Right cardiac atrium (tissue), 5 donors: Measurements from ENCODE around the gene FANCG. TPM values are rescaled to one million over a fixed set of nuclear protein-coding genes. Genes with fewer than 3 reads are reported as not detected.

Source experiments
- ATAC-seq, 2 donors: fragments of 200-7000 bp; cut with Tn5 transposase; one replicate each; pipeline versions ENCODE4 v1.8.0 to v1.9.1; 2020; ENCODE audit warnings: moderate library complexity in 2 of 2, mild to moderate bottlenecking in 1 of 2
- DNase-seq, 3 donors: peaks; one replicate each; pipeline ENCODE4 v3.0.0-alpha.2; 2020
- H3K27ac ChIP-seq: one replicate; pipeline ENCODE4 v1.5.1; 2013; ENCODE audit warnings: mild to moderate bottlenecking, low read length, control low read depth, moderate library complexity
- H3K27me3 ChIP-seq: one replicate; pipeline ENCODE4 v1.6.1; 2013; ENCODE audit not compliant: control insufficient read depth, insufficient read depth
- H3K4me1 ChIP-seq: one replicate; pipeline ENCODE4 v1.6.1; 2013; ENCODE audit warnings: low read length; ENCODE audit not compliant: control insufficient read depth, insufficient read depth
- H3K4me3 ChIP-seq: one replicate; pipeline ENCODE4 v1.5.1; 2013; ENCODE audit warnings: low read length, control low read depth
- H3K9me3 ChIP-seq: one replicate; pipeline ENCODE4 v1.6.1; 2013; ENCODE audit warnings: low read length; ENCODE audit not compliant: control insufficient read depth
- WGBS: extraction: QIAGEN DNeasy Blood & Tissue Kit; methylation state at CpG from one replicate; pipeline ENCODE4 v1.1.7; 2013; 5-methylcytosine and 5-hydroxymethylcytosine counted together
- intact Hi-C, 4 donors: fragments of 100-400 bp; cut with DNase I; formaldehyde crosslinking; loops; one replicate each; pipeline versions ENCODE4 v1.11.0 to v1.14.0; 2022 to 2023
- long read RNA-seq, 4 donors: library from polyadenylated mRNA; unstranded; transcript quantifications; one replicate each; pipeline ENCODE4 v2.0.0, GENCODE V29; 2020 to 2021
- polyA plus RNA-seq: library from polyadenylated mRNA; stranded (reverse); fragments of 200-250 nt; gene quantifications from one replicate; pipeline ENCODE4 v1.2.3, GENCODE V29; 2013
- total RNA-seq, 4 donors: library from RNA; stranded (reverse); fragmentation: NEBNext Ultra II Directional; extraction: Animal tissue kit (Norgen Biotek cat#: 25700); gene quantifications; one replicate each; pipeline ENCODE4 v1.2.1, GENCODE V29; 2021
- donor health status: healthy with polysubstance abuse.
- donor health status: DM: no; HTN: yes; CAD: no.
- donor health status: DM: no; HTN: no; CAD: no.
- donor health status: DM: no; HTN: yes; CAD: no; lungs with severe emphysema.
- donor health status: DM: yes; HTN: yes; CAD: no.

Gene FANCG
- total RNA-seq = 1 to 10 TPM; 2.1 to 8.8 (median 4.6) TPM
- polyA plus RNA-seq = 4.7 TPM
- long read RNA-seq, donor 1, transcript FANCG-201 (14 exons, 2,631 nt) = major isoform, 5 of 22 reads
- long read RNA-seq, donor 1, partial matches to known transcripts = 1 of 22 reads
- long read RNA-seq, donor 1, other reads (novel, unspliced or antisense) = 16 of 22 reads
- long read RNA-seq, donor 2, partial matches to known transcripts = 0 of 3 reads
- long read RNA-seq, donor 2, other reads (novel, unspliced or antisense) = 1 of 3 reads
- long read RNA-seq, donor 3, transcript FANCG-201 (14 exons, 2,631 nt) = major isoform, 6 of 11 reads
- long read RNA-seq, donor 3, partial matches to known transcripts = 2 of 11 reads
- long read RNA-seq, donor 3, other reads (novel, unspliced or antisense) = 2 of 11 reads
- long read RNA-seq, donor 4, partial matches to known transcripts = 0 of 2 reads
- long read RNA-seq, donor 4, other reads (novel, unspliced or antisense) = 2 of 2 reads

- Histone ChIP-seq H3K27me3 (no peaks in the 10 kb centered on the region), H3K9me3 (no peaks in the 10 kb centered on the region), H3K4me3 (peak within 1 kb of the TSS; percentile 71), H3K4me1 (peaks cover 2% of the 10 kb centered on the region), H3K27ac (peak within 1 kb of the TSS; percentile 63)
- ATAC-seq = peak; percentile 98
- intact Hi-C loops = no loop called here
- WGBS = under 1% methylated on average over 67 of the region's 67 CpGs
- DNase-seq = peak; percentile 92 to 96 (median 95)
Measured at GRCh38 chr9:35079426-35080341, at the start of gene FANCG. TSS of gene FANCG (minus strand) at chr9:35079942. CDS start at chr9:35079524, 418 bp downstream.

- ATAC-seq = peak; percentile 75 to 81
- Histone ChIP-seq H3K9me3 (no peaks in the 10 kb centered on the region), H3K4me1 (peaks cover 4% of the 10 kb centered on the region), H3K4me3 (peak overlapping the region; percentile 58), H3K27me3 (no peaks in the 10 kb centered on the region), H3K27ac (no peak overlapping the region)
- intact Hi-C loops = loop anchor here (2.0 to 10.0 kb wide), 6 partner anchors 140 to 438 kb away; no protein-coding TSS in a partner anchor
- WGBS = 17% methylated on average over 30 of the region's 30 CpGs
- DNase-seq = peak; percentile 92 to 95 (median 94)
Measured at GRCh38 chr9:35116898-35117551, 37.3 kb upstream of the FANCG start.

GRCh38 chr9:35116539-35116897 lies 36.8 kb upstream of the FANCG start:
- DNase-seq (no peak), ATAC-seq (peak; percentile 0 to 3)
- Histone ChIP-seq H3K27me3 (no peaks in the 10 kb centered on the region), H3K4me3 (peak overlapping the region; percentile 58), H3K27ac (peak overlapping the region; percentile 51), H3K4me1 (peaks cover 4% of the 10 kb centered on the region), H3K9me3 (no peaks in the 10 kb centered on the region)
- 1% methylated on average over 12 of the region's 12 CpGs for WGBS
- intact Hi-C loops = loop anchor here (2.0 to 10.0 kb wide), 6 partner anchors 141 to 438 kb away; no protein-coding TSS in a partner anchor

GRCh38 chr9:35115680-35116538 lies 36.2 kb upstream of the FANCG start, which contains the start of gene ATOSB:
TSS of gene ATOSB (minus strand) at chr9:35115862. CDS start at chr9:35108274, 7,588 bp downstream.
- Histone ChIP-seq H3K27ac (peak within 1 kb of the TSS; percentile 92), H3K9me3 (no peaks in the 10 kb centered on the region), H3K27me3 (no peaks in the 10 kb centered on the region), H3K4me1 (peaks cover 4% of the 10 kb centered on the region), H3K4me3 (peak within 1 kb of the TSS; percentile 58)
- WGBS = under 1% methylated on average over 54 of the region's 54 CpGs
- intact Hi-C loops = loop anchor here (2.0 to 10.0 kb wide), 6 partner anchors 141 to 439 kb away; no protein-coding TSS in a partner anchor
- peak; percentile 98 to 99 (median 99) for DNase-seq
- ATAC-seq = peak; percentile 72 to 77

GRCh38 chr9:35114840-35115628 lies 35.3 kb upstream of the FANCG start:
- intact Hi-C loops = loop anchor here in 3 of 4 donors (5.0 to 10.0 kb wide), 4 partner anchors 142 to 440 kb away; no protein-coding TSS in a partner anchor
- 14% methylated on average over 12 of the region's 12 CpGs for WGBS
- no peaks in the 10 kb centered on the region for H3K27me3 ChIP-seq
- H3K4me3 ChIP-seq = peak overlapping the region; percentile 58
- H3K27ac ChIP-seq = peak overlapping the region; percentile 92
- peak; percentile 4 to 21 for ATAC-seq
- DNase-seq = peak; percentile 80 to 91 (median 90)
- peaks cover 13% of the 10 kb centered on the region for H3K4me1 ChIP-seq
- no peaks in the 10 kb centered on the region for H3K9me3 ChIP-seq

- intact Hi-C loops = loop anchor here in 1 of 4 donors (10.0 kb wide), 1 partner anchor 441 kb away; no protein-coding TSS in a partner anchor
- peaks cover 18% of the 10 kb centered on the region for H3K4me1 ChIP-seq
- 6% methylated on average over 5 of the region's 5 CpGs for WGBS
- peak overlapping the region; percentile 92 for H3K27ac ChIP-seq
- H3K9me3 ChIP-seq = no peaks in the 10 kb centered on the region
- DNase-seq (peak; percentile 92 to 94 (median 93)), ATAC-seq (peak; percentile 42 to 52)
- H3K4me3 ChIP-seq = peak overlapping the region; percentile 58
- H3K27me3 ChIP-seq = no peaks in the 10 kb centered on the region
Measured at GRCh38 chr9:35114113-35114839, 34.5 kb upstream of the FANCG start.

GRCh38 chr9:35112257-35113020 lies 32.7 kb upstream of the FANCG start:
- intact Hi-C loops = loop anchor here in 1 of 4 donors (10.0 kb wide), 1 partner anchor 442 kb away; no protein-coding TSS in a partner anchor
- 72% methylated on average over 3 of the region's 3 CpGs for WGBS
- H3K27me3 ChIP-seq = no peaks in the 10 kb centered on the region
- DNase-seq = peak; percentile 71 to 79 (median 75)
- no peak for ATAC-seq
- no peak overlapping the region for H3K4me3 ChIP-seq
- peak overlapping the region; percentile 87 for H3K27ac ChIP-seq
- no peaks in the 10 kb centered on the region for H3K9me3 ChIP-seq
- peaks cover 20% of the 10 kb centered on the region for H3K4me1 ChIP-seq
